Activated B cell treated with CpG ODN at 0.5 μM for 24 hours (primary cell): ENCODE data around the gene PREPL. TPM values are rescaled to one million over a fixed set of nuclear protein-coding genes. Genes with fewer than 3 reads are reported as not detected.

Source experiments
- ATAC-seq: fragments of 200-7000 bp; cut with Tn5 transposase; one replicate; pipeline ENCODE4 v1.10.0; 2021; ENCODE audit warnings: low read depth, mild to moderate bottlenecking, moderate library complexity
- CTCF ChIA-PET: fragments of 350-600 bp; sonication (Branson Sonifier 250); formaldehyde crosslinking; loops from one replicate; lab custom pipeline; 2021; ENCODE audit warnings: antibody characterized with exemption; lab: Charles Lee
- POLR2A ChIA-PET: fragments of 350-600 bp; sonication (Branson Sonifier 250); formaldehyde crosslinking; loops from one replicate; lab custom pipeline; 2021; ENCODE audit warnings: antibody characterized with exemption; lab: Charles Lee
- DNase-seq: peaks from one replicate; pipeline ENCODE4 v3.0.0; 2022
- H3K27ac Mint-ChIP-seq: one replicate; pipeline ENCODE4 v1.8.0; 2020; ENCODE audit warnings: mixed read lengths
- H3K27me3 Mint-ChIP-seq: one replicate; pipeline ENCODE4 v1.8.0; 2021; ENCODE audit warnings: mixed read lengths
- H3K36me3 Mint-ChIP-seq: one replicate; pipeline ENCODE4 v1.8.0; 2021; ENCODE audit warnings: low read depth, mixed read lengths
- H3K4me1 Mint-ChIP-seq: one replicate; pipeline ENCODE4 v1.8.0; 2021; ENCODE audit warnings: mixed read lengths
- H3K4me3 Mint-ChIP-seq: one replicate; pipeline ENCODE4 v1.8.0; 2020; ENCODE audit warnings: mild to moderate bottlenecking, mixed read lengths
- H3K9me3 Mint-ChIP-seq: one replicate; pipeline ENCODE4 v1.8.0; 2020; ENCODE audit warnings: mixed read lengths
- intact Hi-C: fragments of 100-400 bp; cut with micrococcal nuclease; formaldehyde crosslinking; loops from one replicate; pipeline ENCODE4 v1.15.1; 2024
- total RNA-seq: library from RNA; stranded (reverse); gene quantifications from 2 replicates; pipeline ENCODE4 v1.2.3, GENCODE V29; 2022
- TF ChIP-seq, protein P1 (sequence below): fragments of 200-600 bp; IDR thresholded peaks from one replicate; pipeline ENCODE4 v1.8.0; 2022; ENCODE audit warnings: antibody characterized with exemption, mild to moderate bottlenecking

The PREPL gene
- total RNA-seq, 1 donor from 2014 or later: 33.3 TPM

DNA sequence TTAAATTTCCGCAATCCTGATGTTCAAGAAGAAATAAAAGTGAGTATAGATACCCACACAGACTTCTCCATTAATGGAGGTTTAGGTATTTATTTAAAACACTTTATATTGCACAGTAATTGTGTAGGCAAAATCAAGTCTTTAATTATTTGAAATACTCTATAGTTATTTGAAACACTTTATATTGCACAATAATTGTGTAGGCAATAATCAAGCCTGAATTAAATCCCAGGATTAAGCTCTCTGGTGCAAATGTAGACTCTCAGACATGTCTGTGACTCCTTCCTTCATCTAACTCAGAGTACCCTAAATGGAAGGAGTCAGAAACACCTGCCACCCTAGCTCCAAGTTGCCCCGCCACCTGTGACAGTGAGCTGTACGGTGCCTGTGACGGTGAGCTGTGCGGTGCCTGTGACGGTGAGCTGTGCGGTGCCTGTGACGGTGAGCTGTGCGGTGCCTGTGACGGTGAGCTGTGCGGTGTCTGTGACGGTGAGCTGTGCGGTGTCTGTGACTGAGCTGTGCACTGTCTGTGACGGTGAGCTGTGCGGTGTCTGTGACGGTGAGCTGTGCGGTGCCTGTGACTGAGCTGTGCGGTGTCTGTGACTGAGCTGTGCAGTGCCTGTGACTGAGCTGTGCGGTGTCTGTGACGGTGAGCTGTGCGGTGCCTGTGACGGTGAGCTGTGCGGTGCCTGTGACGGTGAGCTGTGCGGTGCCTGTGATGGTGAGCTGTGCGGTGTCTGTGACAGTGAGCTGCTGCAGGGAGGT, 75.0 kb downstream of the PREPL start:
- ChIA-PET POLR2A (no interaction called here), CTCF (no interaction called here)
- intact Hi-C loops: no loop called here
- H3K27me3 Mint-ChIP-seq: peaks cover 12% of the 10 kb centered on the region
- no peaks in the 10 kb centered on the region for H3K9me3 Mint-ChIP-seq
- no peaks in the 10 kb centered on the region for H3K36me3 Mint-ChIP-seq
- DNase-seq: no peak
- H3K4me1 Mint-ChIP-seq: no peaks in the 10 kb centered on the region
- TF ChIP-seq, protein P1, sequence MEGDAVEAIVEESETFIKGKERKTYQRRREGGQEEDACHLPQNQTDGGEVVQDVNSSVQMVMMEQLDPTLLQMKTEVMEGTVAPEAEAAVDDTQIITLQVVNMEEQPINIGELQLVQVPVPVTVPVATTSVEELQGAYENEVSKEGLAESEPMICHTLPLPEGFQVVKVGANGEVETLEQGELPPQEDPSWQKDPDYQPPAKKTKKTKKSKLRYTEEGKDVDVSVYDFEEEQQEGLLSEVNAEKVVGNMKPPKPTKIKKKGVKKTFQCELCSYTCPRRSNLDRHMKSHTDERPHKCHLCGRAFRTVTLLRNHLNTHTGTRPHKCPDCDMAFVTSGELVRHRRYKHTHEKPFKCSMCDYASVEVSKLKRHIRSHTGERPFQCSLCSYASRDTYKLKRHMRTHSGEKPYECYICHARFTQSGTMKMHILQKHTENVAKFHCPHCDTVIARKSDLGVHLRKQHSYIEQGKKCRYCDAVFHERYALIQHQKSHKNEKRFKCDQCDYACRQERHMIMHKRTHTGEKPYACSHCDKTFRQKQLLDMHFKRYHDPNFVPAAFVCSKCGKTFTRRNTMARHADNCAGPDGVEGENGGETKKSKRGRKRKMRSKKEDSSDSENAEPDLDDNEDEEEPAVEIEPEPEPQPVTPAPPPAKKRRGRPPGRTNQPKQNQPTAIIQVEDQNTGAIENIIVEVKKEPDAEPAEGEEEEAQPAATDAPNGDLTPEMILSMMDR: no peak
- H3K27ac Mint-ChIP-seq: no peak overlapping the region
- H3K4me3 Mint-ChIP-seq: no peak overlapping the region
- ATAC-seq: no peak

DNA sequence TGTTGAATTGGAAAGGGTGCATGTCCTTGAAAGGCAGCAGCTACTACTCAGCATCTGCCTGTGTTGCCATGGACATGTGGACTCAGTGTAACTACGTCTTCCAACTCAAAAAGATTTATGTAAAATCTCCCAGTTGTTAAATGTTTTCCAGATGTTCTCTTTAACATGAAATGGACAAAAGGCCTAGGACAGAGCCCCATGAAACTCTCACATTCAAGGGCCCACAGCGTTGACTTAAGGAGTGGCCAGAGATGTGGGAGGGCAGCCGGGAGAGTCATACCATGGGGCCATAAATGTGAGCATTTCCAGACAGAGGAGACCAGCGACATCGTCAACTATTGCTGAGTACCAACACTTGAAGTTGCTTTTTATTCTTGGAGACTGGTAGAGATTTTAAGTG, 76.1 kb downstream of the PREPL start:
- Mint-ChIP-seq H3K4me1 (no peaks in the 10 kb centered on the region), H3K9me3 (peaks cover 2% of the 10 kb centered on the region), H3K27me3 (peaks cover 12% of the 10 kb centered on the region), H3K27ac (no peak overlapping the region), H3K4me3 (no peak overlapping the region), H3K36me3 (no peaks in the 10 kb centered on the region)
- ATAC-seq (no peak), DNase-seq (no peak)
- POLR2A ChIA-PET: no interaction called here
- CTCF ChIA-PET: no interaction called here
- TF ChIP-seq, protein P1: no peak
- intact Hi-C loops: no loop called here

DNA sequence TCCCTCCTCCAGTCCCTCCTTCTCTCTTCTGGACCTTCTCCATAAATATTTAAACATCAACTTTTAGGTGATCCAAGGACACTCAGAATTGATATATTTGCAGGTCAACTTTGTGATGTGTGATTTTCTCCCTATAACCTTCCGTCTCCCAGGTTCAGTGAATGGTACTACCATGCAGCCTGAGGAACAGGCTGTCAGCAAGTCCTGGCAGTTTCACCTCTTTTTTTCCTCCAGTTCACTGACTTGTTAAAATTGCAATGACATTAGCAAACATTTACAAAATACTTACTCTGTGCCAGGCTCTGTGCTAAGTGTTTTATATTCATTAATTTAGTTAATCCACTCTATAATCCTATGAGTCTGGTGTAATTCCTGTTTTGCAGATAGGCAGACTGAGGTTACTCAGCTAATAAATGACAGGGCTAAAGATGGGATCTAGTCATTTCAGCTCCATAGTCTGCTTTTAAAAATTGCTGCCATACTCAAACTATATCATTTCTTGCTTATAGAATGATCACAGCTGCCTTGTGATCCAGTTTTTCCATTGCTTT, 78.1 kb downstream of the PREPL start:
- POLR2A ChIA-PET: no interaction called here
- H3K36me3 Mint-ChIP-seq: no peaks in the 10 kb centered on the region

DNA sequence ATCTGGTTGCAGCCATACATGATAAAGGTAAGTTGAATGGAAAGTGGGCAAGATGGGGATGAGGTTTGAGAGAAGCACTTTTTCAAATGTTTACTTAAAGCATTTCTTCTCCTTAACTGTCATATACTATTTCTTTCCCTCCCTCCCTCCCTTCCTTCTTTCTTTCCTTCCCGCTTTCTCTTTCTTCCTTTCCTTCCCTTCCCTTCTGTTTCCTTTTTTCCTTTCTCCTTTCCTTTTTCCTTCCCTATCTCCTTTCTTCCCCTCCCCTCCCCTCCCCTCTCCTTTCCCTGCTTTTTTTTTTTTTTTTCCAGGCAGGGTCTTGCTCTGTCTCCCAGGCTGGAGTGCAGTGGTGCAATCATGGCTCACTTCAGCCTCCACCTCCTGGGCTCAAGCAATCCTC, 80.4 kb downstream of the PREPL start:
- Mint-ChIP-seq H3K4me3 (no peak overlapping the region), H3K36me3 (no peaks in the 10 kb centered on the region)

More for the DNA sequence above, 78.1 kb downstream of the PREPL start:
- Mint-ChIP-seq H3K4me3 (no peak overlapping the region), H3K27ac (no peak overlapping the region), H3K9me3 (peaks cover 2% of the 10 kb centered on the region), H3K4me1 (no peaks in the 10 kb centered on the region), H3K27me3 (peaks cover 7% of the 10 kb centered on the region)
- no peak for ATAC-seq
- intact Hi-C loops: no loop called here
- CTCF ChIA-PET: no interaction called here
- TF ChIP-seq, protein P1: no peak
- no peak for DNase-seq

DNA sequence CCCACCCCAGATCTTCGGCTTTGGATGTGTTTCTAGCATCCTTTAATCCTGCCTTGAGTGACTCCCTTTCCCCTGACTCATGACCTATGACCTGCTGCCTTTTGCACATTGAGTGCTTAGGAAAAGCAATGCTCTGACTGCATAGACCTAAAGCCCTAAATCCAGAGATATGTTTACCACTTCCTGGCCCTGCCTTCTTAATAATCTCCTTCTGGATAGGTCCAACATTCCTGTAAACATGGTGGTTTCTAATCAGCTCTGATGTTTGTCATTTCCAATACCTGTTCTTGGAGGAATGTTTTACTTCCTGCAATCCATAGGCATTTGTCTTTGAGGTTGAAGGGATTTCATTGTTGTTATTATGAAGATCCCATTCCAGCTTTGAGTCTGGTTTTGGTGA, 83.8 kb downstream of the PREPL start:
- peaks cover 6% of the 10 kb centered on the region for H3K27me3 Mint-ChIP-seq
- H3K36me3 Mint-ChIP-seq: no peaks in the 10 kb centered on the region
- DNase-seq (no peak), ATAC-seq (no peak)
- CTCF ChIA-PET: no interaction called here
- intact Hi-C loops: no loop called here
- H3K27ac Mint-ChIP-seq: no peak overlapping the region
- POLR2A ChIA-PET: no interaction called here
- H3K4me3 Mint-ChIP-seq: no peak overlapping the region
- no peaks in the 10 kb centered on the region for H3K4me1 Mint-ChIP-seq
- TF ChIP-seq, protein P1: no peak
- H3K9me3 Mint-ChIP-seq: peaks cover 2% of the 10 kb centered on the region

More for the DNA sequence above, 80.4 kb downstream of the PREPL start:
- Mint-ChIP-seq H3K27ac (no peak overlapping the region), H3K27me3 (peaks cover 9% of the 10 kb centered on the region), H3K4me1 (no peaks in the 10 kb centered on the region), H3K9me3 (peaks cover 2% of the 10 kb centered on the region)
- no peak for DNase-seq
- TF ChIP-seq, protein P1: no peak
- ChIA-PET CTCF (no interaction called here), POLR2A (no interaction called here)
- intact Hi-C loops: no loop called here
- no peak for ATAC-seq
